ENCODE measurements around the gene KCNK16.

KCNK16 gene

DNA sequence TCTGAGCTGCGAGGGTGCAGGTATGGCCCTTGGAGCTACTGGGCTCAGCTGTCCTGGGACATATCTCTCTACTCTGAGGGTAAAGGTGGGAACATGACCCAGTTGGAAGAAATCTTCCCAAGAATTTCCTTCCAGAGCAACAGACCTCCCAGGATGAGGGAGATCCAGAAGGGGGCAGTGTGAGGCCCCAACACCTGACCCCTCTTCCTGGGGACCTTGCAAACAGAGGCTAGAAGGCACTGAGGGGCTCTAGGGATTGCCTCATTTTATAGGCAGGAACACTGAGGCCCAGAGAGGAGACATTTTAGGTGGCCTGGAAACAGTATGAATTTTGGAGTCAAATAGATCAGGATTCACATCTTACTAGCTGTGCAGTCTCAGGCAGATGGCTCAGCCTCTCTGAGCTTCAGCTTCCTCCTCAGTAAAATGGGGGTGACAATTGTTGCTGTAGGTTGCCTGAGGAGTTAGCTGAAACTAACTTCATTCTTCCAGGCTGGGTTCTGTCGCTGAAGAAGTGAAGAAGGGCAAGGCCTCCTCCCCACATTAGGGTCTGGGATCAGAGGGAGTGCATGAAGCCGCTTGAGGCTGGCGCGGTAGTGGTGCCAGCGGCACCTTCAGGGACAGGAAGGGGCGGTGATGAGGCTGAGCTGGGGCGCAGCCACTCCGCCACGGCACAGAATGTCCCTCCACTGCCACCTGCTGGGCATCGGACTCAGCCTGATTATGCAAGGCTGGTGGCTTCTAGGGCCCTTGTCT, 19.7 kb downstream of the KCNK16 start:
- TF ChIP-seq, protein P1, sequence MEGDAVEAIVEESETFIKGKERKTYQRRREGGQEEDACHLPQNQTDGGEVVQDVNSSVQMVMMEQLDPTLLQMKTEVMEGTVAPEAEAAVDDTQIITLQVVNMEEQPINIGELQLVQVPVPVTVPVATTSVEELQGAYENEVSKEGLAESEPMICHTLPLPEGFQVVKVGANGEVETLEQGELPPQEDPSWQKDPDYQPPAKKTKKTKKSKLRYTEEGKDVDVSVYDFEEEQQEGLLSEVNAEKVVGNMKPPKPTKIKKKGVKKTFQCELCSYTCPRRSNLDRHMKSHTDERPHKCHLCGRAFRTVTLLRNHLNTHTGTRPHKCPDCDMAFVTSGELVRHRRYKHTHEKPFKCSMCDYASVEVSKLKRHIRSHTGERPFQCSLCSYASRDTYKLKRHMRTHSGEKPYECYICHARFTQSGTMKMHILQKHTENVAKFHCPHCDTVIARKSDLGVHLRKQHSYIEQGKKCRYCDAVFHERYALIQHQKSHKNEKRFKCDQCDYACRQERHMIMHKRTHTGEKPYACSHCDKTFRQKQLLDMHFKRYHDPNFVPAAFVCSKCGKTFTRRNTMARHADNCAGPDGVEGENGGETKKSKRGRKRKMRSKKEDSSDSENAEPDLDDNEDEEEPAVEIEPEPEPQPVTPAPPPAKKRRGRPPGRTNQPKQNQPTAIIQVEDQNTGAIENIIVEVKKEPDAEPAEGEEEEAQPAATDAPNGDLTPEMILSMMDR (conservative IDR thresholded peaks at IDR 0.05; ENCODE audit: low read depth, low read length), result peak; percentile 89
- no peak overlapping the region for H3K4me3 ChIP-seq (ENCODE audit: low read length)
- DNase-seq (ENCODE audit: low read depth), result peak; percentile 12

DNA sequence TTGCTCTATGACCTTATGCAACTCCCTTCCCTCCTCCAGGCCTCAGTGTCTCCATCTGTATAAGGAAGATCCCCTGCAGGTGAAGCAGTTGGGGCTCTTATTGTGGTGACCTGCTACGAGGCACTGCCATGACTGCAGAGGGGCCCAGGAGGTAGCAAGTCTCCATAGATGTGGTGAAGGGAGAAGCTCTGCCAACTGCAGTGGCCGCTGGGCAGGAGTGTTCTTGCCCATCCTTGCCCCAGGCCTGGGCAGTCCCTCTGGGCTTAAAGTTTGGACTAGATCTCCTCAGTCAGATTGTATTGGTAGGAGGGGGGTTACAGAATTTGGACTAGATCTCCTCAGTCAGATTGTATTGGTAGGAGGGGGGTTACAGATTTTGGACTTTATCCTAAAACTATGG, 20.5 kb downstream of the KCNK16 start:
- H3K4me3 ChIP-seq (ENCODE audit: low read length), result no peak overlapping the region
- no peak for DNase-seq (ENCODE audit: low read depth)
- TF ChIP-seq, protein P1 (conservative IDR thresholded peaks at IDR 0.05; ENCODE audit: low read depth, low read length), result no peak

DNA sequence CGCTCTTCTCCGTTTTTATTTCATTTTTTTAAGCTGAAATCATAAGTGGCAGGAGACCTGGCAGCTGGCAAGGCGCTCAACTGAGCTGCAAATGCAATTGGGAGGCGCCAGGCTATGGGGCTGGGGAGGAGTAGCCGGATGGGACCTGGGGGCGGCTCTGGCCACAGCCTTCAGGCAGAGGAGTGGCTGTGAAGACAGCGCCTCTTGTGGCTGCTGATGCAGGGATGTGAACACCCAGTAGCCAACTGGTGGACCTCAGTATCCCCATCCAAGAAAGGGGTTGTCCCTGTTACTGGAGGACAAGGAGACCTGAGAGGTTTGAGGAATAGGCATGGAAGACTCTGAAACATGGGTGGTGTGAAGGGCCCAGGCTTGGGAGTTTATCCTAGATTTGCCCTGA, 20.9 kb downstream of the KCNK16 start:
- H3K4me3 ChIP-seq (ENCODE audit: low read length), result no peak overlapping the region
- DNase-seq (ENCODE audit: low read depth), result no peak
- TF ChIP-seq, protein P1 (conservative IDR thresholded peaks at IDR 0.05; ENCODE audit: low read depth, low read length), result peak; percentile 51

DNA sequence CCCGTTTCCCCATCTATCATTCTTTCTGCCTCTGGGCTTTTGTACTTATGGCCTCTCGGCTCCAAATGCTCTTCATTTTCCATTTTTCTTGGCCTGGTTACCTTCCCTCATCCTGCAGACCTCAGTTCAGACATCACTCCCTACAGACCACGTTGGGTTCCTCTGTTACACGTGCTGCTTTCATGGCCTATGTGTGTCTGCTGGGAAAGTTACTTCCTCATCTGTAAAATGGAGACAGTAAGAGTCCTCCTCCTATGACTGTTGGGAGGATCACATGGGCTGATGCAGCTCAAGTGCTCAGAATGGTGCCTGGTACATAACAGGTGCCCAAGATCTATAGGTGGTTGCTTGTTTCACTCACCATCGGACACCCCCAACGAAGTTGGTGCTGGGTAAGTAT, 21.8 kb downstream of the KCNK16 start:
- TF ChIP-seq, protein P1 (conservative IDR thresholded peaks at IDR 0.05; ENCODE audit: low read depth, low read length), result no peak
- H3K4me3 ChIP-seq (ENCODE audit: low read length), result no peak overlapping the region
- DNase-seq (ENCODE audit: low read depth), result no peak

DNA sequence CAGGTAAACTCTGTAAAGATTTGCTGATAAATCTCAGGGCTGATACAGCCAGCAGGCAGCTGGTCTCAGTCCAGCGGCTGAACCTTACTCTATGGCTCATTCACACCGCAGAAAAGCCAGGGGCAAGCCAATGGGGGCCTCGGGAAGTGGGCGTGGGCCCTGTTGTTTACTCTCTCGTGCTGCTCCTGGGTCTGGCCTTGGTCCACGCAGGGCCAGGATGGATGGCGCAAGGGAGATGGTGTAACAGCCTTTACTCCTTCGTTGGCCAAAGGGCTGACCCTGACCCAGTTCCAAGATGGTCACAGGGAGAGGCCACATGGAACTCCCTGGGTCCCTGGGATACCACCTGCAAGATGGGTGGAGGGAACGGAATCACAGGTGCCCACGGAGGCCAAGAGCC, 24.4 kb downstream of the KCNK16 start:
- TF ChIP-seq, protein P1 (conservative IDR thresholded peaks at IDR 0.05; ENCODE audit: low read depth, low read length), result no peak
- H3K4me3 ChIP-seq (ENCODE audit: low read length), result no peak overlapping the region
- no peak for DNase-seq (ENCODE audit: low read depth)

DNA sequence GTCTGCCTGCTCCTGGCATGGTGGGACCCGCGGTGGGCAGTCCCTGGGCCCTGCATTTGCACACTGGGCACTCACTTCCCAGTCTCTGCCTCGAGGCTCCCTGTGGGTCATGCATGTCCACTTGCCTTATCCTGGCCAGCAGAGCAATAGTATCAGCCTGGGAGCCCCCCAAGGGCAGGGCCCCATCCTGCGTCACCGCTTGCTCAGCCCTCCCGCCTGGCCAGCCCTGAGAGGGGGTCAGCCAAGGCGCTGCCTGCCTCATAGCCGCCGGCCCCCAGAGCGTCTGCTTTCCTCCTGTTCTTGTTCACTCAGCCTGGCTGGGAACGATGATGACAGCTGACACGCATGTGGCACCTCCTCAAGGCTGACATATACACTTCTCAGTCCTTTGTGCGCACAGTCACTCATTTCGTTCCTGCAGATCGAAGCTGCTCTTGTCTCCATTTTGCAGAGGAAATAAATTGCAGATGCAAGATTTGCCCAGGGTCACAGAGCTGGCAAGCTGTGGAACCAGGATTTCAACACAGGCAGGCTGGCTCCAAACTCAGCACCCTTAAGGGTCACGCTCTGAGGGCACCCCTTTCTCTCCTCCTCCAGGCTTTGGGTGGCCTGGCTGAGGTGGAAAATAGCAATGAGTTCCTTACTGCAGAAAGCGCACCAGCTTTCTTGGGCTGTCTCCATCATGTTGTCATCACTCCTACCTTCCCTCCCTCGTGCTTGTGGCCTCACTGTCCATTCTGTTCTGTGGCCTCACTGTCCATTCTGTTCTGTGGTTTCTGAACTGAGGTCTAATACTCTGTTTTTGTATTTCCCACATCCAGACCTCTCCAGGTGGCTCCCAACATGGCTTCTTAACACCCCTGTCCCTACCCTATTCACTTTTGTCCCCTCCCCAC, 25.5 kb downstream of the KCNK16 start:
- TF ChIP-seq, protein P1 (conservative IDR thresholded peaks at IDR 0.05; ENCODE audit: low read depth, low read length), result no peak
- no peak for DNase-seq (ENCODE audit: low read depth)
- H3K4me3 ChIP-seq (ENCODE audit: low read length), result no peak overlapping the region

Measured in retinal pigment epithelial cell (primary cell).